Measurements from ENCODE around the gene PTCHD1. TPM values are rescaled to one million over a fixed set of nuclear protein-coding genes. Genes with fewer than 3 reads are reported as not detected.

Gene PTCHD1
- total RNA-seq, 1 donor from 2014 or later: 0.16 TPM

DNA sequence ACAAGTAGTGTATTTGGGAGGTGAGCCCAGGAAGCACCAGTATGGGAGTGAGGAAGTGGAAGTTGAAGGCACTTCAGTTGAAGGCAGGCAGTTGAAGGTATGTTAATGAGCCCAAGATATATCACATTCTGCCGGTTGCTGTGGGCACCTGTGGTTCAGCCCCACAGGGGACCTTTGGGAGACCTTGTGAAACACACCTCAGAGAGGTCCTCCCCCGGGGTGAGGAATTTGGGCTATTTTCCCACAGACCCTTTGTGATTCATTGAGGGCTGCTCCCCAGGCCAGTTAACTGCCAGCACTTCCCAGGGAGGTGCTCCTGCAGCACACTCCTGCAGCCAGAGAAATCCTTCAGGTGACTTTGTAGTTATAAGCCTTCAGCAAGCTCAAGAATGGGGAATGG, 45.9 kb downstream of the PTCHD1 start:
- no peak for DNase-seq (ENCODE audit: extremely low spot score, unreplicated experiment)
- Mint-ChIP-seq H3K4me1 (ENCODE audit: unreplicated experiment) (no peaks in the 10 kb centered on the region), H3K27me3 (ENCODE audit: unreplicated experiment) (peaks cover 4% of the 10 kb centered on the region), H3K27ac (ENCODE audit: unreplicated experiment) (no peak overlapping the region), H3K9me3 (ENCODE audit: unreplicated experiment) (no peaks in the 10 kb centered on the region), H3K36me3 (ENCODE audit: unreplicated experiment) (no peaks in the 10 kb centered on the region), H3K4me3 (ENCODE audit: unreplicated experiment) (no peak overlapping the region)
- TF ChIP-seq, protein P1, sequence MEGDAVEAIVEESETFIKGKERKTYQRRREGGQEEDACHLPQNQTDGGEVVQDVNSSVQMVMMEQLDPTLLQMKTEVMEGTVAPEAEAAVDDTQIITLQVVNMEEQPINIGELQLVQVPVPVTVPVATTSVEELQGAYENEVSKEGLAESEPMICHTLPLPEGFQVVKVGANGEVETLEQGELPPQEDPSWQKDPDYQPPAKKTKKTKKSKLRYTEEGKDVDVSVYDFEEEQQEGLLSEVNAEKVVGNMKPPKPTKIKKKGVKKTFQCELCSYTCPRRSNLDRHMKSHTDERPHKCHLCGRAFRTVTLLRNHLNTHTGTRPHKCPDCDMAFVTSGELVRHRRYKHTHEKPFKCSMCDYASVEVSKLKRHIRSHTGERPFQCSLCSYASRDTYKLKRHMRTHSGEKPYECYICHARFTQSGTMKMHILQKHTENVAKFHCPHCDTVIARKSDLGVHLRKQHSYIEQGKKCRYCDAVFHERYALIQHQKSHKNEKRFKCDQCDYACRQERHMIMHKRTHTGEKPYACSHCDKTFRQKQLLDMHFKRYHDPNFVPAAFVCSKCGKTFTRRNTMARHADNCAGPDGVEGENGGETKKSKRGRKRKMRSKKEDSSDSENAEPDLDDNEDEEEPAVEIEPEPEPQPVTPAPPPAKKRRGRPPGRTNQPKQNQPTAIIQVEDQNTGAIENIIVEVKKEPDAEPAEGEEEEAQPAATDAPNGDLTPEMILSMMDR (IDR thresholded peaks at IDR 0.05): no peak

DNA sequence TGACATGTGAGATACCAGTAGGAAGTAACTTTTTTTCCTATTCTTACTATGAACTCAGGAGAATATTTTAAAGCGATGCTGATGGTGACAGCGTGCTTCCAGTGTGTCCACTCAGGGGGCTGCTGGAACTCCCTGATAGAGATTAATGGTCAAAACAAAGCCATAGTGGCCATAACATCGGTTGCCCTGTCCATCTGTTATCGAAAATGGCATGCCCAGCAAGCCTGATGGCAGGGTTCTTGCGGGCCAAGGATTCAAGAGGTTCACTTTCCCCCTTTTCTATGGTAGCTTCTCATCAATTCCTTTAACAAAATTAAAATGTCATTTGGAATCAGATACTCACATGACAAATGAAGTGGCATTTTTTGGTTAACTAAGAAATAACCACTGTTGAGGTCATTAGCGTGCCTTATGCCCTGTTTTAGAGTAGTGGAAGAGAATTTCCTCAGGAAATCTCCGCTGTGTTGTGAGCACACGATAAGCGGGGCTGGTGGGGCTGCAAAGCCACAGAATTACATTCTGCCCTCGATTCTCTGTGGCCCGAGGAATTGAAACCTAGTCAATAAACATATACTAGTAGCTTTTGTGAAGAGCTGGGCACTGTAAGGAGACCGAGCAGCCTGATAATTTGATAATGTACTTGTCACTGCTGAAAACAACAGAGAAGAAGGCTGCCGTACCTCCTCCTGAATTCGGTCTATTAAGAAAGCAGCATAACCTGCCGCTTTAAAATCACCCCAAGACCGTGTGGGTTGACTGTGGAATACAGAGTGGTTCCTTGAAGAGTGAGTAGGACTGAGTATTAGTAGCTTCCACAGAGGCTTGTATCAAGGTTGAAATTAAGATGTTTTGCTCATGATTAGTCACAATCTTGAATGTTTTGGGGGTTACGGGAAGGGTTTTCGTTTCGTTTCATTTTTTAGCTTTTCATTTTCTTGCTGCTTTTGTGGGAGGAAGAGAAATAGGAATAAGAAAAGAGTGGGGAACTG, 46.7 kb downstream of the PTCHD1 start:
- Mint-ChIP-seq H3K4me1 (ENCODE audit: unreplicated experiment) (no peaks in the 10 kb centered on the region), H3K27ac (ENCODE audit: unreplicated experiment) (no peak overlapping the region)

DNA sequence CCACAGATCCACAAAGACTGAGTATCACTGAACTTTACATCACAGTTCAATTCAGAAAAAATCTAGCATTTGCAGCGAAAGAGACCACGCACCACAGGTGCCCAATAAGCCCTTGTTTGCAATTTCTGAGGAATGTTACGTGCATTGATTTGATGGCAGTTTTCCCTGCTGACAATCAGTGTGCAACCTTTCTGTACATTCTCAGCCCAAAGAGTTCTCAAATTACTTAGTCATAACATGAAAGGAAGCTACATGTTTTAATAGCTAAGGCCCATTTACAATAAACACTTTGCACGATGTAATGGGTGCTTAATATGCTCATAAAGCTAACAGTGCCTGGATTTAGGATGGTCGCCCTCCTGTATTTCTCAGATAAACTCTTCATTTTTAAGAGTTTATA, 47.9 kb downstream of the PTCHD1 start:
- H3K27ac Mint-ChIP-seq (ENCODE audit: unreplicated experiment): no peak overlapping the region
- H3K36me3 Mint-ChIP-seq (ENCODE audit: unreplicated experiment): no peaks in the 10 kb centered on the region
- no peak overlapping the region for H3K4me3 Mint-ChIP-seq (ENCODE audit: unreplicated experiment)
- H3K9me3 Mint-ChIP-seq (ENCODE audit: unreplicated experiment): no peaks in the 10 kb centered on the region
- peaks cover 4% of the 10 kb centered on the region for H3K27me3 Mint-ChIP-seq (ENCODE audit: unreplicated experiment)
- no peak for DNase-seq (ENCODE audit: extremely low spot score, unreplicated experiment)
- TF ChIP-seq, protein P1 (IDR thresholded peaks at IDR 0.05): no peak
- no peaks in the 10 kb centered on the region for H3K4me1 Mint-ChIP-seq (ENCODE audit: unreplicated experiment)

More for the DNA sequence above, 46.7 kb downstream of the PTCHD1 start:
- DNase-seq (ENCODE audit: extremely low spot score, unreplicated experiment): no peak
- TF ChIP-seq, protein P1 (IDR thresholded peaks at IDR 0.05): no peak
- Mint-ChIP-seq H3K36me3 (ENCODE audit: unreplicated experiment) (no peaks in the 10 kb centered on the region), H3K4me3 (ENCODE audit: unreplicated experiment) (no peak overlapping the region), H3K27me3 (ENCODE audit: unreplicated experiment) (peaks cover 4% of the 10 kb centered on the region), H3K9me3 (ENCODE audit: unreplicated experiment) (no peaks in the 10 kb centered on the region)

DNA sequence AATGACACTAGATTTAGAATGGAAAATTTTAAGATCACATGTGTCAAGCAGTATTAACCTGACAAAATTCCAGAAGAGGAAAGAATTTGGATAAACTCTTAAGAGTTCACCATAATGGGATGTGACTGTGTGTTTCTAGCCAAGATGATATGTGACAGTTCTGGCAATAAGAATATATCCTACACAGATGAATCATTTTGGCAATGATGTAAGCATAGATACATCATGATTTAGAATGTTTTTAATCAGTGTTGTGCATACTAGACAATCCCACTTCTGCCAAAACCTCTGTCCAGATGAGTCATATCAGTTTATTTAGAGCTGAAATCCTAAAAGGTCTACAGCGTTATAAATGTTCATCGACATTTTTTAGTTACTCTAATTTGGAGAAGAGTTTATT, 48.8 kb downstream of the PTCHD1 start:
- no peaks in the 10 kb centered on the region for H3K36me3 Mint-ChIP-seq (ENCODE audit: unreplicated experiment)
- no peak overlapping the region for H3K27ac Mint-ChIP-seq (ENCODE audit: unreplicated experiment)
- no peaks in the 10 kb centered on the region for H3K4me1 Mint-ChIP-seq (ENCODE audit: unreplicated experiment)
- H3K4me3 Mint-ChIP-seq (ENCODE audit: unreplicated experiment): no peak overlapping the region
- H3K9me3 Mint-ChIP-seq (ENCODE audit: unreplicated experiment): no peaks in the 10 kb centered on the region
- TF ChIP-seq, protein P1 (IDR thresholded peaks at IDR 0.05): no peak
- peaks cover 4% of the 10 kb centered on the region for H3K27me3 Mint-ChIP-seq (ENCODE audit: unreplicated experiment)
- no peak for DNase-seq (ENCODE audit: extremely low spot score, unreplicated experiment)

DNA sequence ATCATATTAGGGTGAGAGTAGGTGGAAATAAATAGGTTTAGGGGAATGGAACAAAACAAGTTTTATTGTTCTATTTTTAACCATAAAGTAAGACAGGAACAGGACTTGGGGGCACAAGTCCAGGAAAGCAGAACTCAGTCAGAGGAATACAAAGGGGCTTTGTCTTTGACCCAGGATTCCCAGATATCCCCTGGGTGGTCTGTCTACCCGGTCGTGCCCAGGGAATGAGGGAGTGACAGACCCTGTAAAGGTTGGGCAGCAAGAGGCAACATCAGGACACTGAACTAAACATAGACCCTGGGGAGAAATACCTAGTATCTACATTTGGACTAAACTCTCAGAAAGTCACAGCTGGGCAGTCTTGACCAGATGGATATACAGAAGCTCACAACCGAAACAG, 50.6 kb downstream of the PTCHD1 start:
- no peak for DNase-seq (ENCODE audit: extremely low spot score, unreplicated experiment)
- no peaks in the 10 kb centered on the region for H3K36me3 Mint-ChIP-seq (ENCODE audit: unreplicated experiment)
- no peak overlapping the region for H3K27ac Mint-ChIP-seq (ENCODE audit: unreplicated experiment)
- peaks cover 4% of the 10 kb centered on the region for H3K27me3 Mint-ChIP-seq (ENCODE audit: unreplicated experiment)
- H3K4me1 Mint-ChIP-seq (ENCODE audit: unreplicated experiment): no peaks in the 10 kb centered on the region
- no peak overlapping the region for H3K4me3 Mint-ChIP-seq (ENCODE audit: unreplicated experiment)
- TF ChIP-seq, protein P1 (IDR thresholded peaks at IDR 0.05): no peak
- no peaks in the 10 kb centered on the region for H3K9me3 Mint-ChIP-seq (ENCODE audit: unreplicated experiment)

All from osteocyte (in vitro differentiated cells).